DMS153 (cell line): ENCODE results near the gene ADAP1.
"Not testable (repeated sequence)": the region's sequence is repeated elsewhere in the genome, so short reads cannot be mapped to it uniquely, and the experiment has no call there.

Experiments
- DNase-seq: peaks from one replicate; lab custom pipeline; 2025; lab: John Stamatoyannopoulos, UW

Gene ADAP1

GRCh38 chr7:909358-910329 lies 44.8 kb downstream of the ADAP1 start:
- DNase-seq = no peak

GRCh38 chr7:908591-909357 lies 45.7 kb downstream of the ADAP1 start:
- not testable (repeated sequence) for DNase-seq

DNA sequence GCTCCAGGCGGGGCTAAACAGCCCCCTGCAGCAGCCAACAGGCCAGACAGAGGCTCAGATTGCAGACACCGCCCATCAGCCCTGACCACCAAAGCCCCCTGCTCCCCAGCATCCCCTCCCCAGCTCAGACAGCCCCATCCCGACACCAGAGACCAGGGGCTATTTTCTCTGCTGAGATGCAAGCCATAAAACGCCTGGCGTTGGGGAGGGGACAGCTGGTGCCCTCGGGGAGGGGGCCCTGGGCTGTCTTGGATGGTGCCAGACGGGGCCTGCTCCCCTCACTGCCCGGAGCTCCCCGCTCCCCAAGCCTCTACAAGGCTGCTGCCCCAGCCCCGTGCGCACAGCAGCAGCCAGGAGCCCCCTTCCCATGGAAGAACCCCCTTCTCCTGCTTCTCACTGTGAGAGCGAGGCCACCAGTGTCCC lies 46.3 kb downstream of the ADAP1 start:
- no peak for DNase-seq

DNA sequence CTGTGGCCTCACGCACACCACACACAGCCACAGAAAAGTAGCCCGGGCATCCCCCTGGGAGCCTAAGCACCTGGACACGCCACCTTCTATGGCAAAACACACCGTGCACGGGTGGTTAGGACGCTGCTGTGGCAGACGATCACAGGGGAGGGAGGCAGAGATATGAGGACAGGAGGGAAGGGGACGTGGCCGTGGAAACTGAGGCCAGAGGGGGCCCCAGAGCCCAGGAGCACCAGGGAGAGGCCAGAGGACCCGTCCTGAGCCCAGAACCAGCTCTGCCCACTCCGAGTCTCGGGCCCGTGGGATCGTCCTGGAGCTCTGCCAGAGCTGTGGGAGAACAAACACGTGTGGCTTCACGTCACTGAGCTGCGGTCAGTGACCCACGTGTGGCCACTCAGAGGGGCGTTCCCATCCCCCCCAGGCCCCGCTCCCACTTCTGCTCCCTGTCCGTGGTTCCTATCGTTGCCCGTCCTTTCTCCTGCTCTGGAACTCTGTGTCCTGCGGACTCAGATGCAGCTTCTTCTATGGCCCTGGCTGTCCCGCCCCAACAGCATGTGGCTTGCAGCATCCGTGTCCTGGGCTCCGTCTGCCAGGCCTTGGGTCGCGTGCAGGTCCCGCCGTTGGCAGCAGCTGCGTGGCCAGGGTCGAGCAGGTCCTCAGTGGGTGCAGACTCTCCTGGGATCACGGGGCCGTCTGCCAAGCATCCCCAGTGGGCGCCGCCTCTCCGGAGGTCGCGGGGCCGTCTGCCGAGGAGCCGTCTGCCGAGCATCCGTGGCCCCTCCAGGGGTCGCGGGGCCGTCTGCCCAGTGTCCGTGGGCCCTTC lies 47.1 kb downstream of the ADAP1 start:
- DNase-seq = no peak

DNA sequence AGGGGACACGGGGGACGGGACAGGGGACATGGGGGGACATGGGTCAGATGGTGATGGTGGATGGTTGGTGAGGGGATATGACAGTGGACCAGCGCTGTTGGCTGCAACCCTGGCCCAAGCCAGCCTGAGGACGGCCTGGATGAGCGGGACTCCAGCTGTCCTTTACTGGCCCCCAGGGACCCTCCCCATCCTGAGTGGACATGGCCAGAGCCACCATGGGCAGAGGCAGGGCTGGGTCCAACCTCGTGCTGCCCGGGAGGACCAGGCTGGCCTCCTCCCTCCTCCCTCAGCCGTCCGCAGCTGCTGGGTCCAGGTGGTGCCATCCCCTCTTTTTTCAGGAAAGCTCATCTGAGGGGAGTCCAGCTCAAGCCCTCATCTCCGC lies 47.7 kb downstream of the ADAP1 start:
- DNase-seq = no peak

DNA sequence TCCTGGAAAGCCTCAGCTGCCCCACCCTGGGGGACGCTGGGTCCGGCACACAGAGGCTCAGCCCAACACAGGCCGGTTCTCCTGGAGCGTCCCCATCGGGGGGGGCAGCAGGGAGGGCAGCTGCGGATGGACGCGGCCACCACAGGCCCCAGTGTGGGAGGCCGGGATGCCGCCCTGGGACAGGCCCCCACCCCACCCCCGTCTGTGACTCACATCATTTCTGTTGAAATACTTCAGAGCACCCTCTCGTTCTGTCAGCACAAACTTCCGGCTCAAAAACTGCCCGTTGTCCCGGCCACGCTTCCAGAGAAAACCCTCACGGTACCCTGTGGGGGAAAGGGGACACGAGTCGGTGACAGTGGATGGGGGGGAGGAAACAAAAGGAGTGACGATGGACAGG lies 49.6 kb downstream of the ADAP1 start:
- DNase-seq = no peak

- no peak for DNase-seq
Measured at GRCh38 chr7:903921-904755, 50.3 kb downstream of the ADAP1 start.

DNA sequence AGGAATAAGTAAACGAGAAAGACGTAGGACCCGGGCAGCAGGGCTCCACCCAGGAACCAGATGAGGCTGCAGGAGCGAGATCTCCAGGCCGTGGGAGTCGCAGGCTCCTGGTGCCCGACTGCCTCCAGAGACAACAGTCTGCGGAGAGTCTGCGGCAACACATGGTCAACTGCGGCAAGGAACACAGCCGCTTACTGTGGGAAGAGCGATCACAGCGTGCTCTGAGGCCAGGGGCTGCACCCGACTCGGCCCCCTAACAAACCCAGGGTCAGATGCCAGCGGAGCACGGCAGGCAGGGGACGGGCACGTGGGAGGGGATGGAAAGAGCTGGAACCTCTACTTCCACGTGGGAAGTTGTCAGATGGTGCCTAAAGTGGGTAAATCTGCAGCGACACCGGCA lies 51.5 kb downstream of the ADAP1 start:
- DNase-seq = no peak

DNA sequence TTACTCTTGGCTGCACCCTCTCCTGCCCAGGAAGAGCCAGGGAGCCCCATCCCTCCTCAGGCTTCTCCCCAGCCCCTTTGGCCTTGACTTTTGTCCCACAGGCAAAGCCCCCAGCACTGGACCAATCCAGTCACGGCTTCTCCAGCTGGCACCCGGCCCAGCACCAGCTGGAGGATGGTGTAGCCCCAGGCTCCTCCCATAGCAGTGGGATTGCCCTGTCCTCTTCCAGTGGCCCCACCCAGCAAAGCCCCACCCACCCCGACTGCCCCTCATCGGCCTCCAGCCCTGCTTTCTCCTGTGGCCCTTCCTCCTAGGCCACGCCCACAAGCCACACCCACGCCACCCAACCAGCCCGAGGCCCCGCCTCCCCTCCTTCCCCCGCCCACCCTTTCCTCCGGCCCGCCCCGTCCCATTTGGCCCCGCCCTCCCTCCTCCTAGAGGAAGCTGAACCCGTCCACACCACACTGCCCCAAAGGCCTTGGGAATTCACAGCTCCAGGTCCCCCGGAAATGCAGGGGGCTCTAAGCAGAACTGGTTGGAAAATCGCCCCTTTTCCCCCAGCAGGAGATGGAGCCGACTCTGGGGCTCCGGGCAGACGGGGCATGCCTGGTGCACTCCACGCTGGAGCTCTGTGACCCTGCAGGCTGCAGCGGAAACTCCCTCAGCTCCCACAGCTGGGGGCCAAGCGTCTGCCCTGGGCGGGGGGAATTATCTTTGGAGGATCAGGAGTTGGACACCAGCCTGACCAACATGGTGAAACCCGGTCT lies 52.9 kb downstream of the ADAP1 start:
- DNase-seq = peak; percentile 78

DNA sequence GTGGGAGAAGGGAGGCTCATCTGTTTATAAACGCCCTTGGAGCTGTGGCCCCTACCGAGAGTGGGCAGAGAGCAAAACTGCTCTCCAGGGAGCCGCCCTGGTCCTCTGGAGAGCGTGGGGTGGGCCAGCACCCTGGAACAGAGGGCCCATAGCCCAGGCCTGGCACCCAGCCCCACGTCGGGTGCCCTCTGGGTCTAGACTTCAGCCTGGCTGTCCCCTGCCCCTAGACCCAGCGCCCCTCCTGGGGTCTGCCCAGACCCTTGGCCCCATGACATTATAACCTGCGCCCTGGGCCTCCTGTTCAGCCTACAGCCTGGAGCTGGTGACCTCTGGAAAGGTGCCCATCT lies 53.5 kb downstream of the ADAP1 start:
- DNase-seq = no peak

- DNase-seq = no peak
Measured at GRCh38 chr7:900331-901040, 54.0 kb downstream of the ADAP1 start.

DNA sequence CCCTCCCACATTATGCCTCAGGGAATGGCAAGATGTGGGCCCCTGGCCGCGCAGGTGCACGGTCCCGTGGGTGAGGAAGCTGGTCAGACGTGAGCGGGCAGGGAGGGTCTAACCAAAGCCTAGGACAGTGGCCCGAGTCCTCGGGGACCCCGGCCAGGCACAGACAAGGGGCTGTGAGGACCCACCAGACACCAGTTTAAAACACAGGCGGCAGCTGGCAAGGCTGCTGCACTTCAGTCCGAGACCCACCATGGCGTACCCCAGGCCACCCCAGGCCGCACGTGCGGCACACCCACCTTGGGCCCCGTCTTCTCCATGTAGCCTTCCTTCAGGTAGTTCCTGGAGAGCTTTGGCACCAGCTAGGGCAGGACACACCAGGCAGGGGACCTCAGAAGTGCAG lies 54.7 kb downstream of the ADAP1 start:
- no peak for DNase-seq

- no peak for DNase-seq
Measured at GRCh38 chr7:898855-899681, 55.4 kb downstream of the ADAP1 start.

- no peak for DNase-seq
Measured at GRCh38 chr7:898460-898854, 56.0 kb downstream of the ADAP1 start.

- DNase-seq = no peak
Measured at GRCh38 chr7:897771-898376, 56.6 kb downstream of the ADAP1 start.

DNA sequence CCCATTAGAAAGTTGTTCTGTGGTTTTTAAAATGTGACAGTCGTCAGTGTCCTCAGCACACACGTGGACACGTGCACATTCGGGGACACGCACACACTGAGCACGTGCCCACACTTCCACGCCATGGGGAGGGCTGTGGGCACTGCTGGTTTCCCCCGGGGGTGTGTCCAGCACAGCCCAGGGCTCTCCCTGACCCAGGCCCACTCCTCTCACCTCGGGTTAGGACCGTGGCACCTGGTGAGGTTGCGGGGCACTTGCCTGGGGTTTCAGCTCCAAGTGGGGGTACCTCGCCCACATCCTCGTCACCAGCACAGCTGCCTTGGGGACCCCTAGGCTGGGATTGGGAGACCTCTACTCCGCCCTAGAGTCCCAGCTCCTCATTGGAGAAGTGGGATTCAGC lies 57.4 kb downstream of the ADAP1 start:
- no peak for DNase-seq

- DNase-seq = no peak
Measured at GRCh38 chr7:896346-897075, 58.0 kb downstream of the ADAP1 start.

- DNase-seq = no peak
Measured at GRCh38 chr7:895451-896052, 58.9 kb downstream of the ADAP1 start.
